ENCODE results near the gene USF3. TPM values are rescaled to one million over a fixed set of nuclear protein-coding genes. Genes with fewer than 3 reads are reported as not detected.

Gene USF3
- total and polyA plus RNA-seq, 2 of the 13 experiments (the other 11 are each of a cell fraction or from before 2014, with no cell fraction given): 6.3 to 15.2 TPM

- TF ChIP-seq ZNF687 (CRISPR knock-in tag; IDR thresholded peaks at IDR 0.05): no peak
- TF ChIP-seq MTA1 (CRISPR knock-in tag; IDR thresholded peaks at IDR 0.05; ENCODE audit: borderline replicate concordance): no peak
- peak; percentile 43; the same call in 1 of the 2 replicates for TF ChIP-seq NCOR1 (IDR thresholded peaks at IDR 0.05; ENCODE audit: borderline replicate concordance, low read length)
Measured at GRCh38 chr3:113663761-113664160, 32.7 kb downstream of the USF3 start (continued).

DNA sequence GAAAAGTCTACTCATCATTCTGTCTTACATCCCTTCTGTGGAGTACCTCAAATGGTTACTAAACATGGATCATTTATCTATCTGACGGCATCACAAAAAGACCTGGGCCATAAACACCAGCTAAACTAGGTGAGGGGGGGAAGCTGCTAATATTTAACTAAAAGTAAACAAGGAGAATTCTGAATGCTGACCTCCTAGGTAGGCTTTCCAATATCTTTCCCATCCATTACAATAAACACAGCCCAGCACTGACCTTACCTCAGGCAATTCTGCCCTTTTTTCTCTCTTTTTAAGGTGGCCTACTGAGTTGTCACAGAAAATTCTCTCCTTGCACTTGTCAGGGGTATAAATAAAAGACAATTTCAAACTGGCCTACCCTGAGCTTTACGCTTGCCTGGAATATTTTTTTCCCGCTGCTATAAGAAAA, 33.1 kb downstream of the USF3 start:
- H3K27ac ChIP-seq (ENCODE audit: extremely low read length, insufficient read depth, low read length): peak overlapping the region; percentile 88
- TF ChIP-seq ZNF687 (CRISPR knock-in tag; IDR thresholded peaks at IDR 0.05) (no peak), ZSCAN31 (CRISPR knock-in tag; IDR thresholded peaks at IDR 0.05; ENCODE audit: low read depth) (no peak), ZNF644 (CRISPR knock-in tag; IDR thresholded peaks at IDR 0.05; ENCODE audit: low read depth) (0 out of 2 replicates have a peak, but pooled peaks have one; percentile 22), GABPB1 (CRISPR knock-in tag; IDR thresholded peaks at IDR 0.05) (no peak), ZNF331 (CRISPR knock-in tag; IDR thresholded peaks at IDR 0.05) (0 out of 2 replicates have a peak, but pooled peaks have one; percentile 14), ZEB1 (IDR thresholded peaks at IDR 0.05; ENCODE audit: insufficient replicate concordance, low read depth) (peak; percentile 29), RBFOX2 (IDR thresholded peaks at IDR 0.05; ENCODE audit: low read depth, low read length) (0 out of 2 replicates have a peak, but pooled peaks have one; percentile 48), ZNF451 (CRISPR knock-in tag; IDR thresholded peaks at IDR 0.05) (no peak)
- TF ChIP-seq, protein P1, sequence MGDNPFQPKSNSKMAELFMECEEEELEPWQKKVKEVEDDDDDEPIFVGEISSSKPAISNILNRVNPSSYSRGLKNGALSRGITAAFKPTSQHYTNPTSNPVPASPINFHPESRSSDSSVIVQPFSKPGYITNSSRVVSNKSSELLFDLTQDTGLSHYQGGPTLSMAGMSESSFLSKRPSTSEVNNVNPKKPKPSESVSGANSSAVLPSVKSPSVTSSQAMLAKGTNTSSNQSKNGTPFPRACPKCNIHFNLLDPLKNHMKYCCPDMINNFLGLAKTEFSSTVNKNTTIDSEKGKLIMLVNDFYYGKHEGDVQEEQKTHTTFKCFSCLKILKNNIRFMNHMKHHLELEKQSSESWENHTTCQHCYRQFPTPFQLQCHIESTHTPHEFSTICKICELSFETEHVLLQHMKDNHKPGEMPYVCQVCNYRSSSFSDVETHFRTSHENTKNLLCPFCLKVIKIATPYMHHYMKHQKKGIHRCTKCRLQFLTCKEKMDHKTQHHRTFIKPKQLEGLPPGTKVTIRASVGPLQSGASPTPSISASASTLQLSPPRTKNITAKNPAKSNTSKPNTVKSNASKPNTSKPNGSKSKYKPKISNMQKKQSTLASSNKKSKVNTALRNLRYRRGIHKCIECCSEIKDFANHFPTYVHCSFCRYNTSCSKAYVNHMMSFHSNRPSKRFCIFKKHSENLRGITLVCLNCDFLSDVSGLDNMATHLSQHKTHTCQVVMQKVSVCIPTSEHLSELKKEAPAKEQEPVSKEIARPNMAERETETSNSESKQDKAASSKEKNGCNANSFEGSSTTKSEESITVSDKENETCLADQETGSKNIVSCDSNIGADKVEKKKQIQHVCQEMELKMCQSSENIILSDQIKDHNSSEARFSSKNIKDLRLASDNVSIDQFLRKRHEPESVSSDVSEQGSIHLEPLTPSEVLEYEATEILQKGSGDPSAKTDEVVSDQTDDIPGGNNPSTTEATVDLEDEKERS (CRISPR knock-in tag; IDR thresholded peaks at IDR 0.05): no peak

More for the DNA sequence above, 33.1 kb downstream of the USF3 start:
- no peaks in the 10 kb centered on the region for H4K20me1 ChIP-seq (ENCODE audit: insufficient read depth, low read length)
- no peaks in the 10 kb centered on the region for H3K27me3 ChIP-seq (ENCODE audit: control insufficient read depth in 1 of 2, insufficient read depth in 2 of 2, low read length in 2 of 2)
- peaks cover 42% of the 10 kb centered on the region for H3K4me1 ChIP-seq (ENCODE audit: insufficient read depth, low read length)
- 3% methylated on average over 3 of the region's 3 CpGs for WGBS (ENCODE audit: low lambda C conversion rate)
- peak overlapping the region; percentile 51 for H3K9ac ChIP-seq (ENCODE audit: insufficient read depth, low read depth, low read length)
- H3K4me2 ChIP-seq (ENCODE audit: low read depth, low read length): peak overlapping the region; percentile 79
- peaks cover 4% of the 10 kb centered on the region for H3K79me2 ChIP-seq (ENCODE audit: insufficient read depth, low read length)
- POLR2A ChIA-PET: interaction anchor here (1.0 to 4.0 kb wide), 10 partner anchors 9 to 672 kb away, joined by 3 to 58 read pairs (median 6); partner anchors contain the start of genes ATP6V1A, NAA50, SPICE1 and USF3
- H2AFZ ChIP-seq (ENCODE audit: low read length): no peak overlapping the region
- intact Hi-C loops (cut with micrococcal nuclease; ENCODE audit: unreplicated experiment) (loop anchor here (1.0 to 2.0 kb wide), 3 partner anchors 33 to 73 kb away; partner anchors contain the start of gene USF3), in situ Hi-C loops (cut with HindIII; ENCODE audit: extremely low pct_ligation_motif_present, low pct_unique_long_range_greater_than_20kb) (no loop called here)
- peak overlapping the region; percentile 11 to 33 (median 30); a peak in 4 of 6 replicates for H3K4me3 ChIP-seq (replicated peaks in 1 of 3; ENCODE audit: insufficient read depth in 1 of 3, low read depth in 2 of 3, low read length in 3 of 3)
- no TSS peak for BruUV-seq (replicated peaks)
- peak; percentile 97 for ATAC-seq
- no peaks in the 10 kb centered on the region for H3K9me3 ChIP-seq (ENCODE audit: low read length)
- peaks cover 16 to 22% of the 10 kb centered on the region in 2 experiments for H3K36me3 ChIP-seq (replicated peaks in 1 of 2; ENCODE audit: control insufficient read depth in 1 of 2, insufficient read depth in 2 of 2, low read length in 2 of 2)
- peak; percentile 61 for FAIRE-seq
- DNase-seq (ENCODE audit: low spot score): peak; percentile 94
- CTCF ChIA-PET (ENCODE audit: low intra/inter-chr PET ratio, low total read pairs): no interaction called here
